Memory B cell (primary cell): ENCODE results near the gene FBXW12.
"Not testable (repeated sequence)": the region's sequence is repeated elsewhere in the genome, so short reads cannot be mapped to it uniquely, and the experiment has no call there.

Experiments used
- ATAC-seq: fragments of 150-1000 bp; cut with Tn5 transposase; 2 replicates; pipeline ENCODE4 v1.10.0; 2021; ENCODE audit warnings: low read depth, mild to moderate bottlenecking, moderate library complexity
- DNase-seq, 2 donors: peaks; one replicate each; pipeline ENCODE4 v3.0.0; 2022; ENCODE audit warnings: low spot score in 2 of 2
- H3K27ac Mint-ChIP-seq: one replicate; pipeline ENCODE4 v1.8.0; 2022; ENCODE audit warnings: mild to moderate bottlenecking, moderate library complexity, mixed read lengths
- H3K27me3 Mint-ChIP-seq: one replicate; pipeline ENCODE4 v1.8.0; 2022; ENCODE audit warnings: mixed read lengths
- H3K36me3 Mint-ChIP-seq: one replicate; pipeline ENCODE4 v1.8.0; 2022; ENCODE audit warnings: mild to moderate bottlenecking, mixed read lengths
- H3K4me1 Mint-ChIP-seq: one replicate; pipeline ENCODE4 v1.8.0; 2022; ENCODE audit warnings: mixed read lengths
- H3K4me3 Mint-ChIP-seq: one replicate; pipeline ENCODE4 v1.8.0; 2022; ENCODE audit warnings: mild to moderate bottlenecking, moderate library complexity, mixed read lengths
- H3K9me3 Mint-ChIP-seq: one replicate; pipeline ENCODE4 v1.8.0; 2022; ENCODE audit warnings: mixed read lengths

Gene FBXW12

DNA sequence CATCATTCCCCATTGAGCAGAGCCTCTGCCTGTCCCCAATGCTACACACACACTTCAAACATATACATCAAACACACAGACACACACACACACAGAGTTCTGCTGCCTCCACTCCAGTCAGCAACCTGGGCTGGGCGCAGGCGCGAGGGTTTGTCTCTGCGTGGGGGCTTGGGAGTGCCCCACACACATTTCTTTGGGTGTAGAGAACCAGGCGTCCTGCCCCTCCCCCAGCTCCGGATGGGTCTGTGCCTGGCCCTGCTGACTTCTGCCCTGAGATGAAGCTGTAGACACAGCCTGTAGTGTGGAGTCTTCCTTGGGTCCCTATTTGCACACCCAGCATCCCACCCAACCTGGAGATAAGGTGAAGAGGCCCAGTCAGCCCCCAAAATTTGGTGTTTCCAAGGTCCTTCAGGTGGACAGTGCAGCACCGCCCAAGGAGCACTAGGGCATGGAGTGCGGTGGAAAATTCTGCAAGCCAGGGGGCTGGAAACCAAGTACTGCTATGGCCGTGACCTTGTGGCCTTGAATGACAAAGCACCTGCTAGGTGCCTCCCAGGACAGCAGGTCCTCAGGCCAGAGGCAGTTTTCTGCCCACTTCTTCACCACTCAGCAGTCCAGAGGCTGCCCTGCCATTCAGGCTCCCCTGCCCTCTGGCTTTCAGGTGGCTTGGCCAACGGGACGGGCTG is 26.8 kb downstream of the FBXW12 start:
- H3K9me3 Mint-ChIP-seq = no peaks in the 10 kb centered on the region
- DNase-seq = peak in 1 of 2 donors; percentile 9
- no peaks in the 10 kb centered on the region for H3K4me1 Mint-ChIP-seq
- no peak for ATAC-seq
- no peak overlapping the region for H3K4me3 Mint-ChIP-seq
- no peaks in the 10 kb centered on the region for H3K36me3 Mint-ChIP-seq
- H3K27ac Mint-ChIP-seq = no peak overlapping the region
- peaks cover 5% of the 10 kb centered on the region for H3K27me3 Mint-ChIP-seq

DNA sequence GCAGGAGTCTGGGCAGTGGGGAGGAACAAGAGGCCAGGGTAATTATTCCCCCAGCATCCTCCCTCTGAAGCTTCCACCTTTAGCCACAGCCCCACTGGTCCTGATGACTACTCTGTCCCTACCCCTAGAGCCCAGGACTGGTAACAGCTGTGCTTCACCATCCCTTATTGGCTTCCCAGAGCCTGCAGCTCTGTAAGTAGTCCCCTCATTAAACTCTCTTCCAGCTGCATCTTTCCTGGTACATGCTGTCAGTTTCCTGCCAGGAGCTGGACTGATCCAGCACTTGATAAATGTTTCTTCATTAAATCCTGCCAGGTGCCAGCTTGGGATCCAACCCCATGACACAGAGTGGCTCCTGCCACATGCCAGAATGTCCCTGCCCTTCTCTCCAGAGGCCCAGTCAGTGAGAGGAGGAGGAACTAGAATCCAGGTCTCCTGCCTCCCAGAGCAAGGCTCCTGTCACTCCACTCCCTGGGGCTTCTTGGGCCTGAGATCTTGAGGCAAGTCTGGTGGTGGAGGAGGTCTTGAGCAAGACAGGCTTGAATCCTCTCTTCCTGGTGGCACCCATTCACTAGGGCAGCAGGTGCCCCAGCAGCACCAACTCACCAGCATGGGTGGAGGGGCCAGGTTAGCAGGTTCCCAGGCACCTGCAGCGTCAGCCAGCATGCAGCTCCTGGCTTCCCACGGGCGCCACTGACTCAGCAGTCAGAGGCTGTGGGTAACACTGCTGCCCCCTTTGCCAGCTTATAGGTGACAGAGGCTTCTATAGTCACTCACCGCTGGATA is 27.6 kb downstream of the FBXW12 start:
- ATAC-seq = no peak
- no peaks in the 10 kb centered on the region for H3K36me3 Mint-ChIP-seq
- DNase-seq = peak in 1 of 2 donors; percentile 9
- H3K27me3 Mint-ChIP-seq = peaks cover 5% of the 10 kb centered on the region
- H3K27ac Mint-ChIP-seq = no peak overlapping the region
- H3K4me1 Mint-ChIP-seq = no peaks in the 10 kb centered on the region
- H3K9me3 Mint-ChIP-seq = no peaks in the 10 kb centered on the region
- H3K4me3 Mint-ChIP-seq = no peak overlapping the region

GRCh38 chr3:48400824-48401433 is 28.9 kb downstream of the FBXW12 start:
- no peak overlapping the region for H3K4me3 Mint-ChIP-seq
- H3K27me3 Mint-ChIP-seq = peaks cover 3% of the 10 kb centered on the region
- DNase-seq (peak; percentile 61 to 69), ATAC-seq (peak; percentile 94)
- H3K27ac Mint-ChIP-seq = no peak overlapping the region
- H3K36me3 Mint-ChIP-seq = no peaks in the 10 kb centered on the region
- no peaks in the 10 kb centered on the region for H3K4me1 Mint-ChIP-seq
- H3K9me3 Mint-ChIP-seq = no peaks in the 10 kb centered on the region

DNA sequence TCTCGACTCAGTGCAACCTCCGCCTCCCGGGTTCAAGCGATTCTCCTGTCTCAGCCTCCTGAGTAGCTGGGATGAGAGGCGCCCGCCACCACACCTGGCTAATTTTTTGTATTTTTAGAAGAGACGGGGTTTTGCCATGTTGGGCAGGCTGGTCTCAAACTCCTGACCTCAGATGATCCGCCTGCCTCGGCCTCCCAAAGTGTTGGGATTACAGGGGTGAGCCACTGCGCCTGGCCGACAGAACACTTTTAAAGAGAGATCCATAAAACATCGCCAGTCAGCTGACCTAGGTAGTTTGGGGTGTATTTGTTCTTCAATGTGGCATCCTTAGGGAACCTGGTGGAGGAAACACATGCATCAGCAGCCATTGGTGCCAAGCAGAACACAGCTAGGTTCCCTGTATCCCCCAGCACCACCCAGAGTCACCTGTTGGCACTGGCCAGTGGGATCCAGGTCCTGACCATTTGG is 29.4 kb downstream of the FBXW12 start:
- not testable (repeated sequence) for H3K4me1 Mint-ChIP-seq, DNase-seq, H3K4me3 Mint-ChIP-seq, H3K27me3 Mint-ChIP-seq, H3K9me3 Mint-ChIP-seq, ATAC-seq, H3K36me3 Mint-ChIP-seq, H3K27ac Mint-ChIP-seq

DNA sequence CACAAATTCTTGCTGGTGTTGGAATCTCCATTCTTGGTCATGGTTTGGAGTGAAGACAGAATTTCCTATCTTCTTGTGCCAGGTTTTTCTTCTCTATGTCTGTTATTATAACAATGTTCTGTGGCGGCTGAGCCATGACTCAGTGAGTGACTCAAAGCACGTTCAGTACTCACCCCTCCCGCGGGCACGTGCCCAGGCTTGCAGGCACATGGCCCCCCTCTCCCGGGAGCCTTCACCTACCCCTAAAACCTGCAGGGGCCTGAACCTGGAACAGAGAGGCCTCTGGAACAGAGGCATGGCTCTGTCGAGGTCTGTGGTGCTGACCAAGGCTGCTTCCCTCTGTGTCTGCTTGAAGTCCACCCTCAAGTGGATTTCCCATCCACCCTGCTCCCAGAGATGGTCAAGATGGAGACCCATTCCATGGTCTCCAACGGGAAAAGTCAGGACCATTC is 30.3 kb downstream of the FBXW12 start:
- no peak overlapping the region for H3K4me3 Mint-ChIP-seq
- H3K4me1 Mint-ChIP-seq = no peaks in the 10 kb centered on the region
- H3K27me3 Mint-ChIP-seq = peaks cover 1% of the 10 kb centered on the region
- no peak for DNase-seq
- H3K9me3 Mint-ChIP-seq = no peaks in the 10 kb centered on the region
- H3K27ac Mint-ChIP-seq = no peak overlapping the region
- no peaks in the 10 kb centered on the region for H3K36me3 Mint-ChIP-seq
- no peak for ATAC-seq

DNA sequence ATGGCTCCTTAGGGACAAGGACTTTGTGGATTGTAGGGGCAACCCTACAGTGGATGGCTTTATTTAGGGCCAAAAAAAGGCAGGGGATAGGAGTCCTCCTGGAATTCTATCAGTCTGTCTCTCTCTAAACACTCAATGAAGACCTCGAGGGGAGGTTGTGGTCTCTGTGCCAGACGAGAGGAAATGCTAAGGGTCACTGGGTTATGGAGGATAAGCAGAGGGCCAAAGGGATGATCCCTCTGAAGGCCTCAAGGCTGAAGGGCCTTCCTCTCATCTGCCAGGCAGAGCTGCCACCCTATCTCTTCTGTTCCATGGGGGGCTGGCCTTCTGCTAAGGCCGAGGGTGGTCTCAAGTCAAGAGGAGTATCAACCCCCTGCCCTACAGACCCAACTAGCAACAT is 30.9 kb downstream of the FBXW12 start:
- H3K9me3 Mint-ChIP-seq = no peaks in the 10 kb centered on the region
- no peak for DNase-seq
- no peak overlapping the region for H3K4me3 Mint-ChIP-seq

DNA sequence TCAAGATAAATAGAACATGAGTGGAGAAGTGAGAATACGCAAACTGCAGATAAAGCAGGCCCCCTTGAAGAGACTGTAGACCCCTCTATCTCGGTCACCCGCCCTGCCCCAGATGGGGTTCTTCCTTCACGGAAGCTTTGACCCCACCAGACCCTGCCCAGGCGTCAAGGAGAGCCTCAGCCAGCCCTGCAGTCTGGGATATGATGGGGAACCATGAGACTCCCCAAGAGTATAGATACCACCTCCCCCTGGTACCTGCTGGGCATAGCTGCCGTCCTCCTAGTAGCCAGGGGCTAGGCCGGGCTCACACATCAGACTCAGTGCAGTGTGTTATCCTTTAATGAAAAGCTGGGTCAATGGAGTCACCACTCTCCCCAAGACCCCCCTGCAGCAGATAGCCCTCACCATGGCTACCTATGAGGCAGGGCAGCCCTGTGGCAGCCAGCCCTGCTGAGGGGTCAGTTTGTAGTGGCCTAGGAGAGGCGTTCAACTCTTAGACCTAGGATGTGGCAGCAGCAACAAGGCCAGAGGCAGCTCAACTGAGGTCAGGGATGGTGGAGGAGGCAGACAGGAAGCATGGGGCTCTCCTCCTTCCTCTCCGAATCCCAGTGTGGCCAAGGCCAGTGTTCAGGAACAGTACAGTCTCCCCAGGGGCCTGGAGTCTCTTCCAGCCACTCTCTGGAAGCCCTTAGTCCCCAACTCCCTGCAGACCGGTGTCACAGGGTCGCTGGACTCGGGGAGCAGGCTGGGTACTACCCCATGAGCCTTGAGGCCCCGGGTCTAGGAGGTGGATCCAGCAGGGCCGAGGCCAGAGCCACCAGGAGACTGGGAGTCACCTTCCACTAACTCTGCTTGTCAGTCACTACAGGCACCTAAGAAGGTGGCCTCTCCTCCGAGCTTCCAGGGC is 31.8 kb downstream of the FBXW12 start:
- Mint-ChIP-seq H3K4me1 (no peaks in the 10 kb centered on the region), H3K9me3 (no peaks in the 10 kb centered on the region), H3K27ac (peak overlapping the region; percentile 17), H3K27me3 (no peaks in the 10 kb centered on the region), H3K36me3 (no peaks in the 10 kb centered on the region), H3K4me3 (no peak overlapping the region)
- no peak for ATAC-seq
- no peak for DNase-seq

More for the DNA sequence above, 30.9 kb downstream of the FBXW12 start:
- no peaks in the 10 kb centered on the region for H3K27me3 Mint-ChIP-seq
- H3K27ac Mint-ChIP-seq = no peak overlapping the region
- H3K4me1 Mint-ChIP-seq = no peaks in the 10 kb centered on the region
- no peaks in the 10 kb centered on the region for H3K36me3 Mint-ChIP-seq
- ATAC-seq = no peak

- H3K4me1 Mint-ChIP-seq = no peaks in the 10 kb centered on the region
- DNase-seq (no peak), ATAC-seq (no peak)
- H3K27ac Mint-ChIP-seq = no peak overlapping the region
- H3K9me3 Mint-ChIP-seq = no peaks in the 10 kb centered on the region
- H3K27me3 Mint-ChIP-seq = no peaks in the 10 kb centered on the region
- H3K36me3 Mint-ChIP-seq = no peaks in the 10 kb centered on the region
- H3K4me3 Mint-ChIP-seq = no peak overlapping the region
Observed at GRCh38 chr3:48404440-48405342, 32.7 kb downstream of the FBXW12 start.

DNA sequence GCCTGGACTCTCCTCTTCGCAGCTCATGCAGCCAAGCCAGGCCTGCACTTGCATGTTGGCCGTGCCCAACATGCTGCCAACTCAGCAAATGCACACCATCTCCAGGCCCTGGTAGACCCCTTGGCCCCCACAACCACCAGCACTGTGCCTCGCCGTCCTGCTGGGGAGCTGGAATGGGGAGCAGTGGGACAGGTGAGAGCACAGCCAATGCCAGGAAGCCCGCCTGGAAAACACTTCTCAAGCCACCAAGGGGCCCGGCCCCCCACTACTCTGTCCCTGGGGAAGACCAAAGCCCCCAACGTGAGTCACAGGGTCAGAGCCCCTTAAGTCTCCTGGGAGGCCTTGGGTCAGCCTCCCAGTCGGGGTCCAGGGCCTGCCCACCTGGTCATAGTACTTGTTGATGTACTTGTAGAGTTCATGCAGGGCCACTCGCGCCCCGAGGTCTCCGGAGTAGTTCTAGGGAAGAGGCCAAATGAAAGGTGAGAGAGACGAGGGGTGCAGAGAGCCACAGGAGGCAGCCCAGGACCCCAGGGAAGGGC is 33.4 kb downstream of the FBXW12 start:
- Mint-ChIP-seq H3K4me3 (no peak overlapping the region), H3K27ac (no peak overlapping the region), H3K4me1 (no peaks in the 10 kb centered on the region), H3K36me3 (no peaks in the 10 kb centered on the region), H3K27me3 (no peaks in the 10 kb centered on the region), H3K9me3 (no peaks in the 10 kb centered on the region)
- ATAC-seq (no peak), DNase-seq (no peak)

DNA sequence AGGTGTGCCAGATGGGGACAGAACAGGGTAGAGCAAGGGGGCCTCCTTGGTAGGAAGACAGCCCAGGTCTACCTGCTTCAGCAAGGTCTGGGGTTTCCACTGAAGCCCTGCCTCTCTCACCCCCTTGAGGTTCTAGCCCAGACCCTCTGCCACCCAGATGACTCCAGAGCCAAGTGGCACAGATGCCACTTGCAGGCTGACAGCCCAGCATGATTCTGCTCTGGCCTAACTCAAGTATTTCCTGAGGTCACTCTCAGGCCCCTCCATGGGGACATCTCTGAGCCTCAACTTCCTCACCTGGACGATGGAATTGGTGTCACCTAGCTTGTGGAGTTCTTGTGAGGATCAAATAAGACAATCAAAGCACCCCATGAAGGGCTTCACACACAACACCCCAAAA is 34.0 kb downstream of the FBXW12 start:
- H3K4me3 Mint-ChIP-seq = no peak overlapping the region
- no peaks in the 10 kb centered on the region for H3K9me3 Mint-ChIP-seq
- ATAC-seq (no peak), DNase-seq (no peak)
- H3K27ac Mint-ChIP-seq = no peak overlapping the region
- no peaks in the 10 kb centered on the region for H3K36me3 Mint-ChIP-seq
- no peaks in the 10 kb centered on the region for H3K4me1 Mint-ChIP-seq
- no peaks in the 10 kb centered on the region for H3K27me3 Mint-ChIP-seq

DNA sequence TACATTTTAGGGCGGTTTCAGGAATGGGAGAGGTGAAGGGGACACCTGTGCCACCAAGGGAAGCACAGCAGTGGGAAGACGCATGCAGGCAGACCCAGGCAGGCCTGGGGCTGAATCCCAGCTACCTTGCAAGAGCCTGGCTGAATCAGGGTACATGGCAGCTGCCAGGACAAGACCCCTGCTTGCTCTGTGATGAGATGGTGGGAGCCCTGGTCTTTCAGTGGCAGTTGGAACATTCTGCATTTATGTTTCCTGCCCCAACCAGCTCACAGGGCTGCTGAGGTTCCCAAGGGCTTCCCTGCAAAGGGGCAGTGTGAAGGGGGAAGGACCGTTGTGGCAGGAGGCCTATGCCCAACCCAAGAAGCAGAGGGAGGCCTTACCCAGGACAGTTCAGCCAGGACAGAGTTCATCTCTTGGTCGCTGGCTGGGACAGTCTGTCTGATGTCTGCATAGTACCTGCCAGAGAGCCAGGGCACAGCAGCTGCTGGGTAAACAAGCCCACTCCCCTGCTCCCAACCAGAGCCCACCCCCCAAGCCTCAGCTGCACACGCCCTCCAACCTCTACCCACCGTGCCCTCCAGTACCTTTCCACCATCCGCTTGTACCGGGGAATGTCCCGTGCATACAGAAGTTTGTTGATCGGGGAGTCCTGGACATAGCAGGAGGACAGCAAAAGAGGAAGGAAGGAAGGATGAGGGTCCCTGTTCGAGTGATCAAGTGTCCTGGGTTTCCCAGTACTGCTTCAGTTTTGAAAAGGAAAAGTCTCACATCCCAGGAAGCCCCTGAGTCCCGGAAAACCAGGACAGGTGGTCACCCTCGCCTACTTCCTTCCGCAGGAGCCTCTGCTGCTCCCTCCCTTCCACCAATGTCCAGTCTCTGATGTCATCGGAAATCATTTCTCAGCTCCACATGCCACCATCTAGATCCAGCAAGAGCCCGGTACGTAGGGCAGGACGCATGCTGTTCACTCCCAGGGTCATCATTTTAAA is 34.7 kb downstream of the FBXW12 start:
- Mint-ChIP-seq H3K4me1 (no peaks in the 10 kb centered on the region), H3K4me3 (no peak overlapping the region), H3K9me3 (no peaks in the 10 kb centered on the region), H3K36me3 (no peaks in the 10 kb centered on the region), H3K27ac (no peak overlapping the region), H3K27me3 (no peaks in the 10 kb centered on the region)
- no peak for ATAC-seq
- DNase-seq = no peak
